Activated T-cell treated with anti-CD3 and anti-CD28 coated beads for 24 hours (primary cell): ENCODE data around the gene HOXD4.

Experiments used
- DNase-seq: peaks from one replicate; pipeline ENCODE4 v3.0.0-alpha.2; 2020; ENCODE audit warnings: low read depth

The HOXD4 gene

GRCh38 chr2:176151442-176152287 lies at the start of gene HOXD4:
HOXD4 (plus strand) TSS chr2:176151550; CDS start chr2:176151634, 84 bp downstream.
- no peak for DNase-seq

- no peak for DNase-seq
These were observed 49.5 kb upstream of the HOXD4 start for GRCh38 chr2:176101842-176102241.

- no peak for DNase-seq
These were observed 49.0 kb upstream of the HOXD4 start for GRCh38 chr2:176102309-176102866.

GRCh38 chr2:176103194-176103593 lies 48.2 kb upstream of the HOXD4 start:
- no peak for DNase-seq

GRCh38 chr2:176103742-176104315 lies 47.5 kb upstream of the HOXD4 start:
- DNase-seq, result no peak

- no peak for DNase-seq
These were observed 46.9 kb upstream of the HOXD4 start for GRCh38 chr2:176104316-176105077.

GRCh38 chr2:176105078-176105729 lies 46.1 kb upstream of the HOXD4 start:
- DNase-seq, result no peak

GRCh38 chr2:176105730-176106580 lies 45.4 kb upstream of the HOXD4 start:
- no peak for DNase-seq

- no peak for DNase-seq
These were observed 44.5 kb upstream of the HOXD4 start, which contains the start of gene HOXD11 for GRCh38 chr2:176106581-176107539. HOXD11 (plus strand) TSS chr2:176107280; CDS start chr2:176107356, 76 bp downstream.

GRCh38 chr2:176107731-176108181 lies 43.6 kb upstream of the HOXD4 start:
- DNase-seq, result no peak

- no peak for DNase-seq
These were observed 42.0 kb upstream of the HOXD4 start for GRCh38 chr2:176109192-176109901.

- no peak for DNase-seq
These were observed 41.4 kb upstream of the HOXD4 start for GRCh38 chr2:176109946-176110345.

- no peak for DNase-seq
These were observed 40.7 kb upstream of the HOXD4 start for GRCh38 chr2:176110415-176111308.

GRCh38 chr2:176111309-176111663 lies 40.1 kb upstream of the HOXD4 start:
- DNase-seq, result no peak

GRCh38 chr2:176111846-176112374 lies 39.4 kb upstream of the HOXD4 start:
- no peak for DNase-seq

- DNase-seq, result no peak
These were observed 38.7 kb upstream of the HOXD4 start for GRCh38 chr2:176112375-176113302.
